Adrenal gland (tissue), 5 donors: ENCODE measurements around the gene SLC66A3.

Source experiments
- POLR2A ChIP-seq, 2 donors: fragments of 450-650 bp; IDR thresholded peaks; one replicate each; pipeline ENCODE4 v1.6.1; 2017; ENCODE audit warnings: antibody characterized with exemption in 2 of 2, mild to moderate bottlenecking in 2 of 2, moderate library complexity in 1 of 2
- TF ChIP-seq, protein P1 (sequence below), 6 experiments: fragments of 450-650 bp in 4 of 6; fragments of 200-600 bp in 2 of 6; sonication (generic) in 1 of 6; IDR thresholded peaks; 1 replicate in 5 of 6; 2 replicates in 1 of 6; pipeline versions ENCODE4 v1.5.1 to v1.8.0; 2016 to 2021; ENCODE audit warnings: antibody characterized with exemption in 6 of 6, mild to moderate bottlenecking in 2 of 6, moderate library complexity in 1 of 6
- donor health status: DM: no; HTN: no; CAD: no.

DNA sequence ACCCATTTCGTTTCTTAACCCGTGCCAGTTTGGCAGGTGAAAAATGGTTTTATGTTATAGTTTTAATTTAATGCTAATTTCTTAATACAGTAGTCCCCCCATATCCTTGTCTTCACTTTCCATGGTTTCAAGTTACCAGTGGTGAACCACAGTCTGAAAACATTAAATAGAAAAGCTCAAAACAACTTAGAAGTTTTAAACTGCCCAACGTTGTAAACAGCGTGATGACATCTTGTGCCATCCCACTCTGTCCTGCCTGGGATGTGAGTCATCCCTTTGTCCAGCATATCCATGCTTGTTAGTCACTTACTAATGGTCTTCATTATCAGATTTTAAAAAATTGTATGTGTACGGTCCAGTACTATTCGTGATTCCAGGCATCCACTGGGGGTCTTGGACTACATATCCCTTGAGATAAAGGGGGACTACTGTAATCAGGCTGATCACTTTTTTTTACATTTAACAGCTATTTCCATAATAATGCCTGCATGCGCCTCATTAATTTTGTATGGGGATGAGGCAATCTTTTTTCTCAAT, 31.9 kb downstream of the SLC66A3 start:
- no peak for TF ChIP-seq POLR2A (IDR thresholded peaks at IDR 0.05)
- TF ChIP-seq, protein P1, sequence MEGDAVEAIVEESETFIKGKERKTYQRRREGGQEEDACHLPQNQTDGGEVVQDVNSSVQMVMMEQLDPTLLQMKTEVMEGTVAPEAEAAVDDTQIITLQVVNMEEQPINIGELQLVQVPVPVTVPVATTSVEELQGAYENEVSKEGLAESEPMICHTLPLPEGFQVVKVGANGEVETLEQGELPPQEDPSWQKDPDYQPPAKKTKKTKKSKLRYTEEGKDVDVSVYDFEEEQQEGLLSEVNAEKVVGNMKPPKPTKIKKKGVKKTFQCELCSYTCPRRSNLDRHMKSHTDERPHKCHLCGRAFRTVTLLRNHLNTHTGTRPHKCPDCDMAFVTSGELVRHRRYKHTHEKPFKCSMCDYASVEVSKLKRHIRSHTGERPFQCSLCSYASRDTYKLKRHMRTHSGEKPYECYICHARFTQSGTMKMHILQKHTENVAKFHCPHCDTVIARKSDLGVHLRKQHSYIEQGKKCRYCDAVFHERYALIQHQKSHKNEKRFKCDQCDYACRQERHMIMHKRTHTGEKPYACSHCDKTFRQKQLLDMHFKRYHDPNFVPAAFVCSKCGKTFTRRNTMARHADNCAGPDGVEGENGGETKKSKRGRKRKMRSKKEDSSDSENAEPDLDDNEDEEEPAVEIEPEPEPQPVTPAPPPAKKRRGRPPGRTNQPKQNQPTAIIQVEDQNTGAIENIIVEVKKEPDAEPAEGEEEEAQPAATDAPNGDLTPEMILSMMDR (IDR thresholded peaks at IDR 0.05) = no peak
